HEK293T (cell line): ENCODE measurements around the gene PGGHG.
A peak's percentile ranks its signal among the peaks of the same experiment; 100 is the strongest.

ENCODE experiments used
- CTCF ChIA-PET: fragments of 350-600 bp; formaldehyde crosslinking; extraction: SDS; loops from one replicate; lab custom pipeline; 2021; ENCODE audit warnings: antibody characterized with exemption, inconsistent platforms; lab: Yijun Ruan, JAX
- POLR2A ChIA-PET: fragments of 350-600 bp; formaldehyde crosslinking; extraction: SDS; loops from one replicate; lab custom pipeline; 2020; ENCODE audit warnings: antibody characterized with exemption, inconsistent platforms; lab: Yijun Ruan, JAX
- DNase-seq: peaks from one replicate; pipeline ENCODE4 v3.0.0; 2012; ENCODE audit warnings: mixed read lengths; ENCODE audit errors: extremely low spot score
- ARNT ChIP-seq: fragments of 450-650 bp; IDR thresholded peaks from 2 replicates; pipeline ENCODE4 v1.6.1; 2017; ENCODE audit warnings: mild to moderate bottlenecking
- BHLHE40 ChIP-seq: fragments of 450-650 bp; IDR thresholded peaks from 2 replicates; pipeline ENCODE4 v1.6.1; 2016; ENCODE audit warnings: mild to moderate bottlenecking, moderate library complexity, borderline replicate concordance
- CTBP1 ChIP-seq: fragments of 450-650 bp; IDR thresholded peaks from 2 replicates; pipeline ENCODE4 v1.6.1; 2016; ENCODE audit warnings: borderline replicate concordance
- ELF4 ChIP-seq: fragments of 450-650 bp; IDR thresholded peaks from 2 replicates; pipeline ENCODE4 v1.6.1; 2017; ENCODE audit warnings: antibody characterized with exemption
- FOXA1 ChIP-seq: fragments of 450-650 bp; IDR thresholded peaks from 2 replicates; pipeline ENCODE4 v1.6.1; 2016; ENCODE audit warnings: mild to moderate bottlenecking
- FOXK2 ChIP-seq: fragments of 450-650 bp; IDR thresholded peaks from 2 replicates; pipeline ENCODE4 v1.6.1; 2016; ENCODE audit warnings: mild to moderate bottlenecking
- FOXM1 ChIP-seq: fragments of 450-650 bp; IDR thresholded peaks from 2 replicates; pipeline ENCODE4 v1.6.1; 2017; ENCODE audit warnings: mild to moderate bottlenecking, borderline replicate concordance
- HDGF ChIP-seq: fragments of 450-650 bp; IDR thresholded peaks from 2 replicates; pipeline ENCODE4 v1.6.1; 2017; ENCODE audit warnings: antibody characterized with exemption, borderline replicate concordance
- L3MBTL2 ChIP-seq: fragments of 450-650 bp; conservative IDR thresholded peaks from 2 replicates; pipeline ENCODE4 v1.6.1; 2016; ENCODE audit warnings: mild to moderate bottlenecking
- LEF1 ChIP-seq: fragments of 450-650 bp; IDR thresholded peaks from 2 replicates; pipeline ENCODE4 v1.6.1; 2017; ENCODE audit warnings: mild to moderate bottlenecking, borderline replicate concordance
- NFRKB ChIP-seq: fragments of 450-650 bp; IDR thresholded peaks from 2 replicates; pipeline ENCODE4 v1.6.1; 2016; ENCODE audit warnings: mild to moderate bottlenecking, moderate library complexity
- PKNOX1 ChIP-seq: fragments of 450-650 bp; IDR thresholded peaks from 2 replicates; pipeline ENCODE4 v1.6.1; 2016
- SP1 ChIP-seq: fragments of 450-650 bp; IDR thresholded peaks from 2 replicates; pipeline ENCODE4 v1.6.1; 2017
- SUZ12 ChIP-seq: fragments of 450-650 bp; IDR thresholded peaks from 2 replicates; pipeline ENCODE4 v1.6.1; 2016; ENCODE audit warnings: mild to moderate bottlenecking
- TARDBP ChIP-seq: fragments of 450-650 bp; IDR thresholded peaks from 2 replicates; pipeline ENCODE4 v1.6.1; 2016
- ZNF384 ChIP-seq: fragments of 450-650 bp; IDR thresholded peaks from 2 replicates; pipeline ENCODE4 v1.6.1; 2016

The PGGHG gene

GRCh38 chr11:288478-289397, at the start of gene PGGHG:
TSS of gene PGGHG (plus strand) at chr11:289126. CDS start at chr11:289817, 691 bp downstream.
- ChIA-PET POLR2A (no interaction called here), CTCF (no interaction called here)
- no peak for TF ChIP-seq CTBP1
- TF ChIP-seq BHLHE40 = no peak
- no peak for TF ChIP-seq TARDBP
- no peak for TF ChIP-seq LEF1
- TF ChIP-seq L3MBTL2 = no peak
- TF ChIP-seq ZNF384 = no peak
- peak; percentile 88 for DNase-seq

DNA sequence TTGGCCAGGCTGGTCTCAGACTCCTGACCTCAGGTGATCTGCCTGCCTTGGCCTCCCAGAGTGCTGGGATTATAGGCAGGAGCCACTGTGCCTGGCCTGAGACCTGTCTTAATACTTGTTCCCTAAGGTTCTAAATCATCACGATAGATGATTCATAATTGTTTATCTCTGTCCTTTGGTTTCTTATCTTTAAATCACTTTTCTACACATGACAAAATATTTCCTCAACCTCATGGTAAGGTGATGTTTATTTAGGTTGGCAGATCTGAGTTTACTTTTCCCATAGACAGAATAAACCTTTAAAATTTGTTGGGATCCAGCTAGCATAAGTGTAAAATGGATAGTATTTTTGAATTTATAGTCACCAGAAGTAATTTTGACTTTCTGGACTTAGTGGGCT, 48.6 kb upstream of the PGGHG start:
- CTCF ChIA-PET = no interaction called here
- TF ChIP-seq FOXA1 (no peak), ELF4 (no peak), ZNF384 (no peak), SP1 (no peak), TARDBP (no peak), BHLHE40 (no peak), PKNOX1 (no peak), LEF1 (no peak), CTBP1 (no peak), FOXK2 (no peak), FOXM1 (no peak), HDGF (no peak), NFRKB (no peak), SUZ12 (no peak), L3MBTL2 (no peak), ARNT (no peak)
- POLR2A ChIA-PET = interaction anchor here (1.1 kb wide), 1 partner anchor 33 kb away, joined by 3 read pairs; the partner anchor contains the start of genes BET1L and RIC8A
- no peak for DNase-seq

DNA sequence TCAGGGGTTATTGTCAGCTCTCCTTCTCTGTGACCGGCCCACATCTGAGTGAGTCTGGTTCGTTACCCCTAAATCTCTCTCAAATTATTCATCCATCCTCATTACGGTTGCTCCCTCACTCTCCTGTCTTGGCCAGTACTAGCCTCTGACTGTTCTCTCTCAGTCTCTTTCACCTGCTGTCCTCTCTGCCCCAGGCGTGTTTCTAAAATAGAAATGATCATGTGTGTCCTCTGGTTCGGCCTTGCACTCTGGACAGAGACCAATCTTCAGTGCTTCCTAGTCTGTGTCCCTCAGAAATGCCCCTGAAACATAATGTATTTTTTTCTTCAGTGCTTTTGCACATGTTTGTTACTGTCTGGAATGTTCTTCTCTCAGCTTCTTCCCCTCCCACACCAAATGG, 47.3 kb upstream of the PGGHG start:
- ChIA-PET POLR2A (no interaction called here), CTCF (no interaction called here)
- DNase-seq = no peak
- no peak for TF ChIP-seq ARNT
- no peak for TF ChIP-seq FOXK2
- TF ChIP-seq HDGF = no peak
- TF ChIP-seq ELF4 = no peak
- TF ChIP-seq FOXM1 = no peak
- no peak for TF ChIP-seq PKNOX1
- TF ChIP-seq BHLHE40 = no peak
- TF ChIP-seq SP1 = no peak
- no peak for TF ChIP-seq ZNF384
- no peak for TF ChIP-seq TARDBP
- TF ChIP-seq LEF1 = no peak
- no peak for TF ChIP-seq NFRKB
- no peak for TF ChIP-seq SUZ12
- TF ChIP-seq L3MBTL2 = no peak
- no peak for TF ChIP-seq FOXA1
- no peak for TF ChIP-seq CTBP1

DNA sequence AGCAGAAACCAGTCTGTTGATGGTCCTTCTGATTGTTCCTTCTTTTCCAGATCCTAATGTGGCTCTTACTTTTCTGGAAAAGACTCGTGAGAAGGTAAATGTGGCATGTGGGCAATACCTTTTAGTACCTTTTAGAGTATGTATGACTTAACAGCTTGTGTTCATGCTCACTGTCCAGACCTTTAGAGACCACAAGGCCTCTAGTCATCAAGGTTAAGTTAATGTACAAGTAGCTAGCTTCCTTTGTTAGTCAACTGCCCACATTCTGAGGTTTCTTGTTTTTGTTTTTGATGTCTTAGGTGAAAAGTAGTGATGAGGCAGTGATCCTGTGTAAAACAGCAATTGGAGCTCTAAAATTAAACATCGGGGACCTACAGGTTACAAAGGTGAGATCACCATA, 44.5 kb upstream of the PGGHG start:
- DNase-seq = no peak
- CTCF ChIA-PET = interaction anchor here (0.7 kb wide), 1 partner anchor 45 kb away, joined by 3 read pairs; no protein-coding TSS in a partner anchor
- no peak for TF ChIP-seq NFRKB
- no peak for TF ChIP-seq SP1
- TF ChIP-seq FOXK2 = no peak
- TF ChIP-seq LEF1 = no peak
- TF ChIP-seq FOXA1 = no peak
- no peak for TF ChIP-seq ARNT
- no peak for TF ChIP-seq PKNOX1
- no peak for TF ChIP-seq HDGF
- TF ChIP-seq CTBP1 = no peak
- POLR2A ChIA-PET = no interaction called here

DNA sequence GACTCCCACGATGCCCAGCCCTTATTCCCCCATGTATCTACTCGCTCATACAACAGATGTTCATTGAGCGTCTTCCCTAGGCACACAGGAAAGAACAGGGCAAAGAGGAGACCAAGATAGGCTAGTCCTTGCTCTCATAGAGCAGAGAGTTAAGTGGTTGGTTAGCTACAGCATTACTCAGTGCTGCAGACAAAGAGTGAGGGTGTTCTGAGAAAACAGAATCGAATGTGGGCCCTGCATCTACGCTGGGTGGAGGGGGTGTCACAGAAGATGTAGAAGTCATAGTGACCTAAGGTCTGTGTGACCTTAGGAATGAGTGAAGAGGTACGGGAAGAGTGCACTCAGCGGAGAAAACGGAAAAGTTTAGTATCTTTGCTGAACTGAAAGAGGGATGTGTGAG, 39.9 kb upstream of the PGGHG start:
- ChIA-PET POLR2A (interaction anchor here (1.0 to 1.3 kb wide), 2 partner anchors 11 to 42 kb away, joined by 3 to 5 read pairs; partner anchors contain the start of genes BET1L and RIC8A), CTCF (interaction anchor here (0.9 kb wide), 1 partner anchor 11 kb away, joined by 3 read pairs; no protein-coding TSS in a partner anchor)
- no peak for TF ChIP-seq FOXK2
- TF ChIP-seq FOXA1 = no peak
- no peak for TF ChIP-seq BHLHE40
- TF ChIP-seq ARNT = no peak
- no peak for DNase-seq

DNA sequence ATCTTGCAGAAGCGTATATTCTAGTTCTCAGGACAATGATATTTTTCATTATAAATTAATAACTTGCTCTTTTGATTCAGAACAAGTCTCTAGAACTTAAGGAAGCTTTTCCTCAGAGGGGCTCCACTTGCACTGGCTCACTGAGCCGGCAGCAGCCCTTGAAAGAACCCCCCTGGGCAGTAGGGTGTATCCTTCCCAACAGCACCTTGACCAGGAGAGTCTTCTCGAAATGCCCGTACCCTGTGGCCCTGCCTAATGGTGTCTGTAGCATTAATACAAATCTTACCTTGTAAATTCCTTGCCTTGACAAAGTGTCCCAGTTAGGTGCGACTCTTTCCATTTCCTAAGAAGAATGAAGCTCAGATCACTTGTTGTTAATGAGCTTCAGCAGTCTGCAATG, 38.7 kb upstream of the PGGHG start:
- TF ChIP-seq FOXK2 (no peak), L3MBTL2 (no peak), ELF4 (no peak), NFRKB (no peak), PKNOX1 (no peak), HDGF (no peak), FOXA1 (no peak), ARNT (no peak), SUZ12 (no peak), BHLHE40 (no peak)
- DNase-seq = no peak
- POLR2A ChIA-PET = interaction anchor here (0.9 to 2.1 kb wide), 5 partner anchors 13 to 199 kb away, joined by 3 to 10 read pairs (median 4); partner anchors contain the start of genes BET1L, PSMD13, PTDSS2 and RIC8A
- CTCF ChIA-PET = interaction anchor here (0.6 to 1.6 kb wide), 11 partner anchors 10 to 223 kb away, joined by 3 to 9 read pairs (median 4); partner anchors contain the start of genes BET1L, IFITM2, NLRP6 and RIC8A
